Erythroblast (primary cell): ENCODE results near the gene ADAP1.

Experiments used
- GATA1 ChIP-seq: IDR thresholded peaks from 2 replicates; pipeline ENCODE4 v1.6.1; 2011; ENCODE audit warnings: low read depth, mild to moderate bottlenecking, control low read depth, low read length, moderate library complexity
- POLR2A ChIP-seq: IDR thresholded peaks from 2 replicates; pipeline ENCODE4 v1.6.1; 2011; ENCODE audit warnings: mild to moderate bottlenecking, low read length

DNA sequence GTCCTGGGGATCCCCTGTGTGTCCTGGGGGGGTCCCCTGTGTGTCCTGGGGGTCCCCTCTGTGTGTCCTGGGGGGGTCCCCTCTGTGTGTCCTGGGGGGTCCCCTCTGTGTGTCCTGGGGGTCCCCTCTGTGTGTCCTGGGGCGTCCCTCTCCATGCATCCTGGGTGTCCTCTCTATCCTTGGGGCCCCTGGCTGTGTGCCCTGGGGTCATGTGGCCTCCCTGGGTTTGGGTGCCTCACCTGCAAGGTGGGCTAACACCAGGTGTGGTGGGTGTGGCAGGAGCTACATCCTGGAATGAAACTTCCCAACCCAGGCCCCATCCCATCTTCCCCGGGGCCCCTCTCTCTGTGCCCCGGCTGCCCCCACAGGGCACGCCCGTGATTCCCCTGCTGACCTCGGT is 33.4 kb upstream of the ADAP1 start:
- TF ChIP-seq POLR2A (no peak), GATA1 (no peak)
